Caki2 (cell line): ENCODE data around the gene EIF4A3. TPM values are rescaled to one million over a fixed set of nuclear protein-coding genes. Genes with fewer than 3 reads are reported as not detected.
"Not testable (repeated sequence)": the region's sequence is repeated elsewhere in the genome, so short reads cannot be mapped to it uniquely, and the experiment has no call there.

Experiments
- DNase-seq: peaks from one replicate; pipeline ENCODE4 v3.0.0-alpha.2; 2015; ENCODE audit warnings: low read depth
- in situ Hi-C: cut with HindIII; loops from 2 replicates; pipeline ENCODE4 v1.10.0; 2016; ENCODE audit warnings: low sequenced_read_pairs, low pct_unique_long_range_greater_than_20kb, mixed read lengths
- total RNA-seq: library from RNA; depleted of rRNA; stranded (reverse); fragments of >200 nt; shearing (Covaris generic); gene quantifications from 2 replicates; pipeline ENCODE4 v1.2.3, GENCODE V29; 2014; ENCODE audit warnings: low replicate concordance

The EIF4A3 gene
- total RNA-seq, 1 experiment from 2014 or later = 234 TPM

DNA sequence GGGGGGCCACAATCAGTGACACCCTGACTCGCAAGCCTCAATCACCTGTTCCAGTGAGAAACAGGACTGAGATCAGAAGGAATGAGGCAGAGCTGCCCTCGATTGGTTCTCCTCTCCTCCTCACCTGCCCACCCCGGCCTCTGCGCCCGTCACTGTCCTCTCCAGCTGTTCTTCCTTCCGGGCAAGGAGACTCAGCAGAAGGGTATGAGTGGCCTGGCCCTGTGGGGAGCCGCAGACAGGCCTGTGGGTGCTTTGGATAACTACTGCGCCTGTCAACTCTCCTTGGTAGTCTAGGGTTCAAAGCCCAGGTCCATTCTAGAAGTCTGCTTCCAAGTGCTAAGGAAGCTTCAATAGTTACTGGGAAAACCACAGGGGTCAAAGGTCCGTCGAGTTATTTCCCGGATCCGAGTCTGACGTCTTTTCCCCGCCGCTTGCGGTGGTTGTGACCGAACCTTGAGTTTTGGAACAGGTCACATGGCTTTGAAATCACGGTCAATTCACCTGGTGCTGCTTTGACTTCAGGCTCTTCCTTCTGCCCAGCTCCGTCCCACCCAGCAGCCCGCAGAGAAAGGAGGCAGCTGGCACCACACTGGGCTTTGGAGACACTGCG is 31.2 kb upstream of the EIF4A3 start:
- in situ Hi-C loops = no loop called here
- DNase-seq = no peak

DNA sequence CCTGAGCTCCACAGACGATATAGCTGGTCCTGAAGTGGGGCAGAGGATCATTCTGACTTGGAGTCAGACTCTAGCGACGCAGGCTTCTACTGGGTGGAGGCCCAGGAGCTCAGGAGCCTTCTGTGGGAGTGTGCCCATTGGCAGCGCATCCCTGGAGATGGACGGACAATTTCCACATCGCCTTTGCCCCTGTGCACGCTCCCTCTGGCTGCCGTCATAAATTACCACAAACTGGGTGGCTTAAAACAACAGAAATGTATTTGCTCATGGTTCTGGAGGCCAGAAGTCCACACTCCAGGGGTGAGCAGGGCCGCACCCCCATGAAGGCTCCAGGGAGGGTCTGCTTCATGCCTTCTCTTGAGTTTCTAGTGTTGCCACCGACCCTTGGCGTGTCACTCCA is 29.8 kb upstream of the EIF4A3 start:
- no peak for DNase-seq
- in situ Hi-C loops = no loop called here

- no peak for DNase-seq
- in situ Hi-C loops = no loop called here
These were observed 27.0 kb upstream of the EIF4A3 start for GRCh38 chr17:80173916-80174315.

DNA sequence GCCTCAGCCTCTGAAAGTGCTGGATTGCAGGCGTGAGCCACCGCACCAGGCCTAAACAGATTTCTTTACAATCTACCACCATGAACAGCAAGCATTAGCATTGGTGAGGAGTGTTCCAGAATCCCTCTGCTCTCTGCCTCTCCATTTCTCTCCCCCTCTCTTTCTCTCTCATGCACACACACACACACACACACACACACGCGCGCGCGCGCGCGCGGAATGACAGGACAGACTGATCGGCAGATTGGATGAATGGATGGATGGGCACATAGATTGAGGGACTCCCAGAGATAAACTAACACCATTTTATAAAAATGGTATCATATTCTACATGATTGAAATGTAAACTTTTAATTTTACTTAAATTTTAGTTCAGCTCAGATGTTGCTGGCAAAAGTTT is 26.2 kb upstream of the EIF4A3 start:
- DNase-seq = no peak
- in situ Hi-C loops = no loop called here

- no peak for DNase-seq
- in situ Hi-C loops = no loop called here
These were observed 24.8 kb upstream of the EIF4A3 start for GRCh38 chr17:80171681-80172080.

DNA sequence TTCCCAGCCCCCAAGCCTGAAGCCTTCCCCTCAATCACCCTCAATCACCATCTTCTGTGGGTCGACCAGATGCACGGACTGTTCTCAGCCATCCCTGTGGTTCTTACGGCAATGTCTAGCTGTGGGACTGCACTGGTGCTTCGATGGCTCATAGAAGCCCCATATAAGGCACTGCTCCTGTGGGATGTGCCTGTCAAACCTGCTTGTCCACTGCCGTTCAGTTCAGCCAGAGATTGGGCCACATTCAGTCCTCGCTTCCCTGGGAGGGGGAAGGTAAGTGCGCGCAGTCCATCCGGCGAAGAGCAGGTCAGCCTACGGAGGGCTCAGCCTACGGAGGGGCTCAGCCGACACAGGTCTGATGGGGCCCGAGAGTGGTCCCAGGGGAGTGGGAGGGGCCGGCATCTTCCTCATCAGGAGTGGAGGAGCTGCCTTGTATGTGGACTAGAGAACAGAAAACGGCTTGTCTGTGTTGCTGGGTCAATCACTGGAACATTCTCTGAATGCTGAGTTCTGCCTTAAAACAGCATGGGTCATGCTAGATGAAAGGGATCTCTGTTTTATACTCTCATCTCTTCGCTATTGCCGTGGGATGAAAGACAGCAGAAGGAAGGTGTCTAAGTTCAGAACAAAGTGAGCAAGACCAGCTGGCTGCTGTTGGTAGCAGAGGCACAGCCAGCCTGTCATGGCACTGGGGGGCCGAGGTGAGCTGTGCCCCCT is 23.0 kb upstream of the EIF4A3 start, which contains the start of gene CARD14:
Gene CARD14 (plus strand): TSS at position 247 of the 717 bp plus-strand sequence. CDS start 11,409 bp downstream, outside the sequence.
- in situ Hi-C loops = no loop called here
- no peak for DNase-seq

DNA sequence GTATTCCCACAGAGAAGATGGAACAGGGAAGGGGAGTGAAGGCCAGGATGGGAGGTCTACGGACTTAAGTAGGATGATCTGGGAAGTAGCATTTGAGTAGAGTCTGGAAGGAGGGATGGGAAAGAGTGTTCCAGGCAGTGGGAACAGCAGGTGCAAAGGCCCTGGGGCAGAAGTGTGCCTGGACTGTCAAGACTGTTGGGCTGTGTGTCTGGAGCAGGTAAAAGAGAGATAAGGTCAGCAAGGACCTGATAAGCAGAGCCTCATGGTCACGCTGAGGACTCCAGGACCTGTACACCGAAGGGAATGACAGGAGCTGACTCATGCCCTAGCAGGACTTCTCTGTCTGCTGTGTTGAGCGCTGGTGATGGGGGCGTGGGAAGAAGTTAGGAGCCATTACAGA is 22.2 kb upstream of the EIF4A3 start:
- in situ Hi-C loops = no loop called here

DNA sequence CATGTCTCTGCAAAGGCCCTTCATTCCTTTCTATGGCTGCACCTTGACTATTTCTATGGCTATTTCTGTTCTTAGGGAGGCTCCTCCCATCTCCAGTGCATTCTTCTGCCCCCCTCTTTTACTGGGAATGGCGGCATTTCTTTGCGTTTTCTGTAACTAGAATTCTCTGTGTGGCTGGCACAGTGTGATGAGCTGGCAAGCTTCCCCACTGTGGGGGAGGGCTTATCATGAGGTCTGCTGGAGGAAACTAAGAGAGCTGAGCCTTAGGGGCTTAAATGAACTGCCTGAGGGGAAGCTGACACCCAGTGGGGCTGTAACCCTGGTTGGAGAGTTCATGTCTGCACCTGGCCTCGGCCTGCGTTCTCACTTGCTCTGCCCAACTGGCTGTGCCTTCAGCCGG is 21.4 kb upstream of the EIF4A3 start:
- in situ Hi-C loops = no loop called here
- no peak for DNase-seq

More for the DNA sequence above, 22.2 kb upstream of the EIF4A3 start:
- no peak for DNase-seq

DNA sequence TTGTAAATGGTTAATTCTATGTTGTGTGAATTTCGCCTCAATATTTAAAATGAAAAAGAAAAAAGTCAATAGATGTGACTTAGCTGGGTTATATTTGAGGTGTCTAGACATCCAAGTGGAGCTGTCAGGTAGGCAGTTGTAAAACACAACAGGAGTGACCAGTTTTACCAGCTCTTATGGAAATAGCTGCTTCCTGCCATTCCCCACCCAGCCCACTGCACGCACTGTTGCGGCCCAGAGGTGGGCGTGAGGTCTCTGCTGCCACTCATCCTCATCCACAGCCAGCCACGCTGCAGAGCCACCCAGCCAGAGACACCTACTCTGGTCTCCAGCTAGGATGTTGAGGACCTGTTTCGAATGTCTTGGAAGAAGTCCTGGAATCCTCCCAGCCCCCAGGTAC is 19.5 kb upstream of the EIF4A3 start:
- in situ Hi-C loops = no loop called here
- no peak for DNase-seq

GRCh38 chr17:80164185-80164584 is 17.3 kb upstream of the EIF4A3 start:
- in situ Hi-C loops = no loop called here
- no peak for DNase-seq

- no peak for DNase-seq
- in situ Hi-C loops = no loop called here
These were observed 16.4 kb upstream of the EIF4A3 start for GRCh38 chr17:80163336-80163735.

DNA sequence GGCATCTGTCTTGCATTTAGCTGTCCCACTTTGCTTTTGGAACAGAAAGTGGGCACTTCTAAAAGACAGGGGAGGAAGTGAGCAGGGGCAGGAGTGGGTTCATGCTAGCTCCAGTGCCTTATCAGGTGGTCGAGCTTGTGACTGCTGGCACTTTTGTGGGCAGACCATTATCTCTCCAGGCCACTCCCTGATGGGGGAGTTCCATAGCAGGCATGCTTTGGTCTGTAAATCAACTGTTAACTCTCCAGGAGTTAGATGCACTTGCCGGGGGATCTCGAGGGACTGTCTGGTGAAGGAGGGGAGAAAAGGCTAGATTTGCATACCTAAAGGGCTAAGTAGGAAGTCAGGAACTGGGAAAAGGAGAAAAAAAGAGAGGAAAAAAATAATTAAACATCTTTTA is 13.6 kb upstream of the EIF4A3 start:
- in situ Hi-C loops = no loop called here
- no peak for DNase-seq

GRCh38 chr17:80158846-80159245 is 11.9 kb upstream of the EIF4A3 start:
- in situ Hi-C loops = no loop called here
- no peak for DNase-seq

DNA sequence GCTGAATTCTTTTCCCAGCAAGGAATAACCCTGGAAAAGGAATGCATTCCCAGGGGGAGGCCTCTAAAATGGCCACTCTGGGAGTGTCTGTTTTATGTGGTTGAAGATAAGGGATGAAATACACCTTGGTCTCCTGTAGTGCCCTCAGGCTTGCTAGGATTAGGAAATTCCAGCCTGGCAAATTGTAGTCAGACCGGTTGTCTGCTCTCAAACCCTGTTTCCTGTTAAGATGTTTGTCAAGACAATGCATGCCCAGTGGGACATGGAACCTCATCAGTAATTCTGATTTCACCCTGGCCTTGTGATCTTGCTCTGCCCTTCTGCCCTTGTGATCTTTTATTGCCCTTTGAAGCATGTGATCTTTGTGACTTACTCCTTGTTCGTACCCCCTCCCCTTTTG is 8.7 kb upstream of the EIF4A3 start:
- DNase-seq, in situ Hi-C loops: not testable (repeated sequence)

GRCh38 chr17:80154166-80154565 is 7.2 kb upstream of the EIF4A3 start:
- DNase-seq = no peak
- in situ Hi-C loops = no loop called here

- no peak for DNase-seq
- in situ Hi-C loops = no loop called here
These were observed 6.1 kb upstream of the EIF4A3 start for GRCh38 chr17:80153004-80153403.

DNA sequence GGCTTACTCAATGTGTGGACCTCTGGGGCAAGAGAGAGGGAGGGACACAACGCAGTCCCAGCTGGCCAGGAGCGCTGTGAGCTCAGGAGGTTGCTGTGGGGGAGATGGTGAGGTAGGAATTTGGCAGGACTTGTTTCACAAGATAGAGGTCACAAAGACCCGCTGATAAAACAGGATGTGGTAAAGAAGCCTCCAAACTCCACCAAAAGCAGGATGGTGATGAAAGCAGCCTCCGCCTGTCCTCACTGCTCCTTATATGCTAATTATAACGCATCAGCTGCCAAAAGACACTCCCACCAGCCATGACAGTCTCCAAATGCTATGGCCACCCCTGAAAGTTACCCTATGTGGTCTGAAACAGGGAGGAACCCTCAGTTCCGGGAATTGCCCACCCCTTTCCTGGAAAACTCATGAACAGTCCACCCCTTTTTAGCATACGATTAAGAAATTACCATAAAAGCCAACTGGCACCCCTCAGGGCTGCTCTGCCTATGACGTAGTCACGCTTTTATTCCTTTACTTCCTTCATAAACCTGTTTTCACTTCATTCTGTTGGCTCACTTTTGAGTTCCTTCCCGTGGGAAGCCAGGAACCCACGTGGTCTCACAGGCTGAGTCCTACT is 5.3 kb upstream of the EIF4A3 start:
- in situ Hi-C loops = no loop called here

GRCh38 chr17:80151333-80151732 is 4.4 kb upstream of the EIF4A3 start:
- DNase-seq = no peak
- in situ Hi-C loops = no loop called here

More for the DNA sequence above, 5.3 kb upstream of the EIF4A3 start:
- DNase-seq = no peak
